Astrocyte of the cerebellum (primary cell): ENCODE measurements around the gene PLPP1.

Experiments
- DNase-seq: peaks from one replicate; pipeline ENCODE4 v3.0.0-alpha.2; 2011; ENCODE audit warnings: low read depth
- H3K4me3 ChIP-seq: 2 replicates; pipeline ENCODE4 v1.5.1; 2011; ENCODE audit warnings: mild to moderate bottlenecking, low read depth, low read length, moderate library complexity
- in situ Hi-C: cut with HindIII; loops from 2 replicates; pipeline ENCODE4 v1.10.0; 2017; ENCODE audit warnings: low sequenced_read_pairs
- TF ChIP-seq, protein P1 (sequence below): IDR thresholded peaks from 2 replicates; pipeline ENCODE4 v1.5.1; 2012; ENCODE audit warnings: low read length, low read depth, moderate library complexity, mild to moderate bottlenecking; ENCODE audit errors: missing control alignments

PLPP1 gene

GRCh38 chr5:55524816-55525215 is 9.9 kb downstream of the PLPP1 start:
- H3K4me3 ChIP-seq: no peak overlapping the region
- TF ChIP-seq, protein P1, sequence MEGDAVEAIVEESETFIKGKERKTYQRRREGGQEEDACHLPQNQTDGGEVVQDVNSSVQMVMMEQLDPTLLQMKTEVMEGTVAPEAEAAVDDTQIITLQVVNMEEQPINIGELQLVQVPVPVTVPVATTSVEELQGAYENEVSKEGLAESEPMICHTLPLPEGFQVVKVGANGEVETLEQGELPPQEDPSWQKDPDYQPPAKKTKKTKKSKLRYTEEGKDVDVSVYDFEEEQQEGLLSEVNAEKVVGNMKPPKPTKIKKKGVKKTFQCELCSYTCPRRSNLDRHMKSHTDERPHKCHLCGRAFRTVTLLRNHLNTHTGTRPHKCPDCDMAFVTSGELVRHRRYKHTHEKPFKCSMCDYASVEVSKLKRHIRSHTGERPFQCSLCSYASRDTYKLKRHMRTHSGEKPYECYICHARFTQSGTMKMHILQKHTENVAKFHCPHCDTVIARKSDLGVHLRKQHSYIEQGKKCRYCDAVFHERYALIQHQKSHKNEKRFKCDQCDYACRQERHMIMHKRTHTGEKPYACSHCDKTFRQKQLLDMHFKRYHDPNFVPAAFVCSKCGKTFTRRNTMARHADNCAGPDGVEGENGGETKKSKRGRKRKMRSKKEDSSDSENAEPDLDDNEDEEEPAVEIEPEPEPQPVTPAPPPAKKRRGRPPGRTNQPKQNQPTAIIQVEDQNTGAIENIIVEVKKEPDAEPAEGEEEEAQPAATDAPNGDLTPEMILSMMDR: no peak
- no peak for DNase-seq
- in situ Hi-C loops: no loop called here

DNA sequence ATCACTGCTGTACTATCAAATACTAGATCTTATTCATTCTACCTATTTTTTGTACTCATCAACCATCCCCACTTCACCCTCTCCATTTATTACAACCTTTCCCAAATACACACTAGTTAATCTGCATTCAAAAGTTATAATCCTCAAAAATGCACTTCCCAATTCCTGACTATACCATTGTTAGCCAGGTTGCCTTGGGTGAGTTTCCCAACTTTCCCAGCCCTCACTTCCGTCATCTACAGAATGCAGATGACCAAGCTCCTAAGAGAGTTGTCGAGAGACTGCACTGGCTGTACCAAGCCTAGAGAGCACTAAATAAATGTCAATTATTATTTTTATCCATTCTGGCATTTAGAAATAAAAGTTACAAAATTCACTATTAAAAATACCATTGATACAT is 11.5 kb downstream of the PLPP1 start:
- no peak overlapping the region for H3K4me3 ChIP-seq
- TF ChIP-seq, protein P1: no peak
- in situ Hi-C loops: no loop called here
- no peak for DNase-seq

- H3K4me3 ChIP-seq: no peak overlapping the region
- TF ChIP-seq, protein P1: no peak
- DNase-seq: no peak
- in situ Hi-C loops: no loop called here
These were observed 12.9 kb downstream of the PLPP1 start for GRCh38 chr5:55521881-55522280.

DNA sequence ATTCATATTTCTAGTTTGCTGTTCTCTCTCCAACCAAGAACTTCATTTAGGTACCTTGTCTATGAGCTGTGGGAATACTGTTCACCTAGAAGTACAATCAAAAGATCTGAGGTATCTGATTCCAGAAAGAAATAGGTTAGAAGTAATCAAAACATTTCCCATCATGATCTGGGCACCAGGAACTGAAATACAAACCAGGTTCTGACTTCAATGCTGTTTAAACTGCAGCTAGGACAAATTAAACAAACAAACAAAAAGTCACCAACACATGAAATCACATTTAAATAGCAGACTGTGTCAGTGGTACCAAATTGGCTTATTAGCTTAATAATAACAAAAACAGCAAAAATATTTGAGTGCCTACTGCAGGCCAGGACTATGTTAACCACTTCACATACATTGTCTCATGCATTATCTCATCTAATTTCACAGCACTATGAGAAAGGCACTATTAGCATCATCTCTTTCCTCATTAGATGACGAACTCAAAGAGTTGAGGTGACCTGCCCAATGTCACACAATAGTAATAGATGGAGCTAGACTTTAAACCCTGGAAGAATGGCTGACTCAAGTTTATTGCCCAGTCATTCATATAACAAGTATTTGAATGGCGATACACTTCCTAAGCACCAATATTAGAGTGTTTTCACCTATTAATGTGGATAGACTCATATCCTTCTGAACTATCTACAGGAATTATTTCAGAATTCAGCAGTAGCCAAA is 14.5 kb downstream of the PLPP1 start:
- TF ChIP-seq, protein P1: no peak
- DNase-seq: no peak
- no peak overlapping the region for H3K4me3 ChIP-seq
- in situ Hi-C loops: no loop called here

DNA sequence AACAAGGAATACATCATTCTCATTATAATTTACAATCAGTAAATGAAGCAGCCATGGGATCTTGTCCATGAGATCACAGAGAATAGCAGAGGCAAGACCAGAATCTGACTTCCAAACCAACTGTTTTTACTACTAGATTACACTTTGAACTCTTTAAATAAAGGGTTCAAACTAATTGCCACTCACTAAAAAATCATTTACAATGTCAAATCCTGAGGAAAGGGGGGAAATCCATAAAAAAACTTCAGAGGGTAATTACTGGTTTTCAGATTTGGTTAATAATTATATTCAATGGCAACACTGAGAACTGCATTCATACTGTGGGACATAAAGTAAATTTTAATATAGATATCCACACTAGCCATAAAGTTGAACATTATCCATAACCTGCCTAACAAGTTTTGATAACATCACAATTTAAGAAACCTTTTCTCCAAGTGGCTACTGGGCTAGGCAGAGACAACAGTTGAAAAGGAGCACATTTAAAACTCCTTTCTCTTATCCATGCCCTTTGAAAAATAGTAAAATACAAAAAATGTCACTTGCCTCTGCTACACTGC is 15.9 kb downstream of the PLPP1 start:
- H3K4me3 ChIP-seq: no peak overlapping the region
- in situ Hi-C loops: no loop called here
- TF ChIP-seq, protein P1: no peak
- no peak for DNase-seq

- TF ChIP-seq, protein P1: no peak
- in situ Hi-C loops: no loop called here
- H3K4me3 ChIP-seq: no peak overlapping the region
- DNase-seq: no peak
These were observed 17.0 kb downstream of the PLPP1 start for GRCh38 chr5:55517804-55518203.
